SU-DHL-6 (cell line): ENCODE measurements around the gene AIMP1.

Experiments
- EZH2phosphoT487 ChIP-seq: fragments of 200-600 bp; sonication (generic), shearing (Covaris generic); conservative IDR thresholded peaks from 2 replicates; pipeline ENCODE4 v1.6.1; 2018; ENCODE audit warnings: mild to moderate bottlenecking, antibody characterized with exemption, low read length, moderate library complexity, mixed read lengths
- TF ChIP-seq, protein P1 (sequence below): fragments of 200-600 bp; sonication (generic); IDR thresholded peaks from one replicate; pipeline ENCODE4 v1.5.1; 2017; ENCODE audit warnings: antibody characterized with exemption, mild to moderate bottlenecking, low read length, moderate library complexity; ENCODE audit not compliant: insufficient read depth, poor library complexity, severe bottlenecking

GRCh38 chr4:106385853-106386393, 69.6 kb downstream of the AIMP1 start:
- TF ChIP-seq, protein P1, sequence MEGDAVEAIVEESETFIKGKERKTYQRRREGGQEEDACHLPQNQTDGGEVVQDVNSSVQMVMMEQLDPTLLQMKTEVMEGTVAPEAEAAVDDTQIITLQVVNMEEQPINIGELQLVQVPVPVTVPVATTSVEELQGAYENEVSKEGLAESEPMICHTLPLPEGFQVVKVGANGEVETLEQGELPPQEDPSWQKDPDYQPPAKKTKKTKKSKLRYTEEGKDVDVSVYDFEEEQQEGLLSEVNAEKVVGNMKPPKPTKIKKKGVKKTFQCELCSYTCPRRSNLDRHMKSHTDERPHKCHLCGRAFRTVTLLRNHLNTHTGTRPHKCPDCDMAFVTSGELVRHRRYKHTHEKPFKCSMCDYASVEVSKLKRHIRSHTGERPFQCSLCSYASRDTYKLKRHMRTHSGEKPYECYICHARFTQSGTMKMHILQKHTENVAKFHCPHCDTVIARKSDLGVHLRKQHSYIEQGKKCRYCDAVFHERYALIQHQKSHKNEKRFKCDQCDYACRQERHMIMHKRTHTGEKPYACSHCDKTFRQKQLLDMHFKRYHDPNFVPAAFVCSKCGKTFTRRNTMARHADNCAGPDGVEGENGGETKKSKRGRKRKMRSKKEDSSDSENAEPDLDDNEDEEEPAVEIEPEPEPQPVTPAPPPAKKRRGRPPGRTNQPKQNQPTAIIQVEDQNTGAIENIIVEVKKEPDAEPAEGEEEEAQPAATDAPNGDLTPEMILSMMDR, result no peak
- no peak for TF ChIP-seq EZH2phosphoT487
